GM21515 (cell line): ENCODE measurements around the gene SORL1-AS1.

Experiments used
- ATAC-seq: cut with Tn5 transposase; IDR thresholded peaks from one replicate; pipeline ENCODE4 v1.9.1; 2021; ENCODE audit not compliant: unreplicated experiment

SORL1-AS1 gene

GRCh38 chr11:121453589-121454299 is 977 bp upstream of the SORL1-AS1 start:
- ATAC-seq, result no peak

- peak; percentile 57 for ATAC-seq
These were observed 670 bp downstream of the SORL1-AS1 start, which contains the start of gene SORL1 for GRCh38 chr11:121451986-121452608. Gene SORL1, plus strand, starts transcription at chr11:121452314. Its CDS starts 18 bp downstream, at chr11:121452332.

- no peak for ATAC-seq
These were observed 1.4 kb downstream of the SORL1-AS1 start for GRCh38 chr11:121451178-121451985.

- ATAC-seq, result no peak
These were observed 2.4 kb downstream of the SORL1-AS1 start for GRCh38 chr11:121450401-121450800.

- ATAC-seq, result no peak
These were observed 3.1 kb downstream of the SORL1-AS1 start for GRCh38 chr11:121449626-121450025.

- ATAC-seq, result no peak
These were observed 3.6 kb downstream of the SORL1-AS1 start for GRCh38 chr11:121449123-121449522.

- no peak for ATAC-seq
These were observed 4.3 kb downstream of the SORL1-AS1 start for GRCh38 chr11:121448431-121448941.

- ATAC-seq, result no peak
These were observed 4.8 kb downstream of the SORL1-AS1 start for GRCh38 chr11:121448011-121448410.

GRCh38 chr11:121446752-121447156 is 6.0 kb downstream of the SORL1-AS1 start:
- ATAC-seq, result no peak

GRCh38 chr11:121445071-121445768 is 7.5 kb downstream of the SORL1-AS1 start:
- no peak for ATAC-seq

- ATAC-seq, result no peak
These were observed 8.2 kb downstream of the SORL1-AS1 start for GRCh38 chr11:121444526-121444925.

- no peak for ATAC-seq
These were observed 9.0 kb downstream of the SORL1-AS1 start for GRCh38 chr11:121443688-121444275.

GRCh38 chr11:121441521-121441920 is 11.2 kb downstream of the SORL1-AS1 start:
- no peak for ATAC-seq

- no peak for ATAC-seq
These were observed 13.0 kb downstream of the SORL1-AS1 start for GRCh38 chr11:121439759-121440158.

- no peak for ATAC-seq
These were observed 13.4 kb downstream of the SORL1-AS1 start for GRCh38 chr11:121439337-121439736.

GRCh38 chr11:121437686-121438078 is 15.1 kb downstream of the SORL1-AS1 start:
- no peak for ATAC-seq

GRCh38 chr11:121437018-121437685 is 15.6 kb downstream of the SORL1-AS1 start:
- no peak for ATAC-seq

GRCh38 chr11:121435551-121436511 is 16.9 kb downstream of the SORL1-AS1 start:
- ATAC-seq, result no peak

GRCh38 chr11:121435132-121435531 is 17.6 kb downstream of the SORL1-AS1 start:
- ATAC-seq, result no peak
